Astrocyte (in vitro differentiated cells and primary cell): Measurements from ENCODE around the gene PODNL1. TPM values are rescaled to one million over a fixed set of nuclear protein-coding genes. Genes with fewer than 3 reads are reported as not detected.

Source experiments
- DNase-seq: peaks from one replicate; pipeline ENCODE4 v3.0.0-alpha.2; 2010; ENCODE audit warnings: low read depth
- FAIRE-seq: peaks from 2 replicates; lab custom pipeline; 2011; peaks lifted over from hg19 to GRCh38; lab: Jason Lieb, UNC
- H2AFZ ChIP-seq: 2 replicates; pipeline ENCODE4 v1.6.0; 2012; ENCODE audit warnings: low read depth, low read length, inconsistent platforms
- H3K27ac ChIP-seq: 2 replicates; pipeline ENCODE4 v1.5.1; 2011; ENCODE audit warnings: low read depth, low read length, inconsistent platforms
- H3K27me3 ChIP-seq: 2 replicates; pipeline ENCODE4 v1.6.0; 2011; ENCODE audit warnings: low read length, inconsistent platforms; ENCODE audit not compliant: insufficient read depth
- H3K36me3 ChIP-seq: 2 replicates; pipeline ENCODE4 v1.5.1; 2011; ENCODE audit warnings: low read length, inconsistent platforms; ENCODE audit not compliant: insufficient read depth
- H3K4me1 ChIP-seq: 2 replicates; pipeline ENCODE4 v1.5.1; 2011; ENCODE audit warnings: low read length, inconsistent platforms; ENCODE audit not compliant: insufficient read depth
- H3K4me2 ChIP-seq: 2 replicates; pipeline ENCODE4 v1.6.0; 2012; ENCODE audit warnings: low read length, inconsistent platforms
- H3K4me3 ChIP-seq: 2 replicates; pipeline ENCODE4 v1.5.1; 2011; ENCODE audit warnings: low read depth, mild to moderate bottlenecking, low read length, inconsistent platforms; ENCODE audit not compliant: insufficient read depth
- H3K79me2 ChIP-seq: 2 replicates; pipeline ENCODE4 v1.6.0; 2012; ENCODE audit warnings: mild to moderate bottlenecking, low read length, inconsistent platforms; ENCODE audit not compliant: insufficient read depth
- H3K9ac ChIP-seq: 2 replicates; pipeline ENCODE4 v1.6.0; 2012; ENCODE audit warnings: mild to moderate bottlenecking, low read length, inconsistent platforms
- H3K9me3 ChIP-seq: 2 replicates; pipeline ENCODE4 v1.5.1; 2012; ENCODE audit warnings: low read depth, mild to moderate bottlenecking, low read length, inconsistent platforms; ENCODE audit not compliant: insufficient read depth
- H4K20me1 ChIP-seq: 2 replicates; pipeline ENCODE4 v1.6.0; 2012; ENCODE audit warnings: low read length, inconsistent platforms; ENCODE audit not compliant: insufficient read depth
- H3K27ac Mint-ChIP-seq: one replicate; pipeline ENCODE4 v1.8.0; 2021; ENCODE audit warnings: mild to moderate bottlenecking, mixed read lengths; ENCODE audit not compliant: unreplicated experiment
- H3K27me3 Mint-ChIP-seq: one replicate; pipeline ENCODE4 v1.8.0; 2021; ENCODE audit warnings: low read depth, mixed read lengths; ENCODE audit not compliant: unreplicated experiment
- H3K36me3 Mint-ChIP-seq: one replicate; pipeline ENCODE4 v1.8.0; 2021; ENCODE audit warnings: low read depth, mixed read lengths; ENCODE audit not compliant: unreplicated experiment
- H3K4me1 Mint-ChIP-seq: one replicate; pipeline ENCODE4 v1.8.0; 2021; ENCODE audit warnings: low read depth, mixed read lengths; ENCODE audit not compliant: unreplicated experiment
- H3K4me3 Mint-ChIP-seq: one replicate; pipeline ENCODE4 v1.8.0; 2021; ENCODE audit warnings: mild to moderate bottlenecking, moderate library complexity, mixed read lengths; ENCODE audit not compliant: unreplicated experiment
- H3K9me3 Mint-ChIP-seq: one replicate; pipeline ENCODE4 v1.8.0; 2021; ENCODE audit warnings: mild to moderate bottlenecking, mixed read lengths; ENCODE audit not compliant: unreplicated experiment
- CTCF ChIP-seq: IDR thresholded peaks from 2 replicates; pipeline ENCODE4 v1.5.1; 2011; ENCODE audit warnings: low read depth, mild to moderate bottlenecking, inconsistent platforms, low read length, moderate library complexity; ENCODE audit not compliant: insufficient read depth
- EZH2 ChIP-seq: IDR thresholded peaks from 2 replicates; pipeline ENCODE4 v1.6.1; 2012; ENCODE audit warnings: mild to moderate bottlenecking, low read length, inconsistent platforms; ENCODE audit not compliant: insufficient read depth
- total RNA-seq: library from RNA; stranded (reverse); gene quantifications from 2 replicates; pipeline ENCODE4 v1.2.1, GENCODE V29; 2021

The PODNL1 gene
- total RNA-seq, 1 donor from 2014 or later, result 3.3 TPM

GRCh38 chr19:13881692-13882418 lies 56.4 kb downstream of the PODNL1 start:
- H3K36me3 ChIP-seq, result no peaks in the 10 kb centered on the region
- Mint-ChIP-seq H3K4me3 (no peak overlapping the region), H3K9me3 (no peaks in the 10 kb centered on the region), H3K27me3 (peaks cover 5% of the 10 kb centered on the region), H3K4me1 (peaks cover 16% of the 10 kb centered on the region), H3K36me3 (no peaks in the 10 kb centered on the region), H3K27ac (peak overlapping the region; percentile 55)
- H3K27ac ChIP-seq, result no peak overlapping the region
- FAIRE-seq (no peak), DNase-seq (peak; percentile 60)
- no peaks in the 10 kb centered on the region for H3K9me3 ChIP-seq
- H2AFZ ChIP-seq, result peak overlapping the region; percentile 72
- peak overlapping the region; percentile 57 for H3K4me2 ChIP-seq
- H3K4me1 ChIP-seq, result peaks cover 24% of the 10 kb centered on the region
- H3K9ac ChIP-seq, result peak overlapping the region; percentile 40
- no peaks in the 10 kb centered on the region for H4K20me1 ChIP-seq
- TF ChIP-seq CTCF, result no peak
- TF ChIP-seq EZH2, result no peak
- no peak overlapping the region for H3K4me3 ChIP-seq
- peaks cover 2% of the 10 kb centered on the region for H3K27me3 ChIP-seq
- no peaks in the 10 kb centered on the region for H3K79me2 ChIP-seq

- Mint-ChIP-seq H3K27me3 (peaks cover 5% of the 10 kb centered on the region), H3K4me1 (peaks cover 16% of the 10 kb centered on the region), H3K27ac (peak overlapping the region; percentile 80), H3K9me3 (no peaks in the 10 kb centered on the region), H3K36me3 (no peaks in the 10 kb centered on the region), H3K4me3 (peak overlapping the region; percentile 14)
- FAIRE-seq (no peak), DNase-seq (peak; percentile 59)
- Histone ChIP-seq H3K79me2 (no peaks in the 10 kb centered on the region), H3K9me3 (no peaks in the 10 kb centered on the region), H3K27me3 (peaks cover 2% of the 10 kb centered on the region), H3K36me3 (no peaks in the 10 kb centered on the region), H3K4me3 (no peak overlapping the region), H3K9ac (peak overlapping the region; percentile 75), H4K20me1 (no peaks in the 10 kb centered on the region), H3K4me1 (peaks cover 24% of the 10 kb centered on the region), H3K27ac (no peak overlapping the region), H3K4me2 (peak overlapping the region; percentile 57), H2AFZ (peak overlapping the region; percentile 72)
- TF ChIP-seq CTCF (no peak), EZH2 (no peak)
Observed at GRCh38 chr19:13881251-13881691, 56.9 kb downstream of the PODNL1 start.

Other genes starting within 250 kb of the PODNL1 start
- gene MRI1, start 173.9 kb downstream of the PODNL1 start, total RNA-seq, result 25.8 and 26.6 TPM in 2 replicates
- gene C19orf53, start 164.0 kb downstream of the PODNL1 start, total RNA-seq, result 114 and 138 TPM in 2 replicates
- 9.5 and 10.6 TPM in 2 replicates for gene ZSWIM4, start 143.0 kb downstream of the PODNL1 start, total RNA-seq
- 1.1 and 2.9 TPM in 2 replicates for gene NANOS3, start 61.3 kb downstream of the PODNL1 start, total RNA-seq
- 0.68 and 0.91 TPM in 2 replicates for gene BRME1, start 32.3 kb downstream of the PODNL1 start, total RNA-seq
- gene CC2D1A, start 32.2 kb downstream of the PODNL1 start, total RNA-seq, result 22.6 and 27.3 TPM in 2 replicates
- gene DCAF15, start 14.1 kb upstream of the PODNL1 start, total RNA-seq, result 29.6 and 32.2 TPM in 2 replicates
- 11.8 and 13.0 TPM in 2 replicates for gene RFX1, start 67.9 kb upstream of the PODNL1 start, total RNA-seq
- gene RLN3, start 89.7 kb upstream of the PODNL1 start, total RNA-seq, result not detected in 2 replicates
- gene IL27RA, start 93.3 kb upstream of the PODNL1 start, total RNA-seq, result 5.7 and 6.3 TPM in 2 replicates
- 1.2 and 1.6 TPM in 2 replicates for gene PALM3, start 123.7 kb upstream of the PODNL1 start, total RNA-seq
- 0.70 and 0.79 TPM in 2 replicates for gene MISP3, start 134.4 kb upstream of the PODNL1 start, total RNA-seq
- not detected in 2 replicates for gene C19orf67, start 147.4 kb upstream of the PODNL1 start, total RNA-seq
- gene SAMD1, start 152.3 kb upstream of the PODNL1 start, total RNA-seq, result 36.8 and 41.7 TPM in 2 replicates
- 80.5 and 82.6 TPM in 2 replicates for gene PRKACA, start 179.3 kb upstream of the PODNL1 start, total RNA-seq
- gene ASF1B, start 198.2 kb upstream of the PODNL1 start, total RNA-seq, result 1.1 and 1.9 TPM in 2 replicates